GM23248 (cell line): ENCODE measurements around the gene DYRK1A. TPM values are rescaled to one million over a fixed set of nuclear protein-coding genes. Genes with fewer than 3 reads are reported as not detected.

Experiments
- DNase-seq: peaks from one replicate; pipeline ENCODE4 v3.0.0-alpha.2; 2015
- H2AFZ ChIP-seq: fragments of 200-600 bp; sonication (generic); 2 replicates; pipeline ENCODE4 v1.6.1; 2016; ENCODE audit warnings: antibody characterized with exemption
- H3F3A ChIP-seq: fragments of 200-600 bp; sonication (generic); 2 replicates; pipeline ENCODE4 v1.6.1; 2016; ENCODE audit warnings: mild to moderate bottlenecking, antibody characterized with exemption, mixed run types; ENCODE audit not compliant: insufficient read depth
- H3K27ac ChIP-seq: fragments of 200-600 bp; sonication (generic); 2 replicates; pipeline ENCODE4 v1.5.1; 2016; ENCODE audit warnings: mild to moderate bottlenecking
- H3K27me3 ChIP-seq: fragments of 200-600 bp; sonication (generic); replicated peaks from 2 replicates; pipeline ENCODE4 v1.6.1; 2016; ENCODE audit warnings: mild to moderate bottlenecking; ENCODE audit not compliant: insufficient read depth
- H3K36me3 ChIP-seq: fragments of 200-600 bp; sonication (generic); 2 replicates; pipeline ENCODE4 v1.6.1; 2016; ENCODE audit warnings: low read depth, mild to moderate bottlenecking
- H3K4me1 ChIP-seq: fragments of 200-600 bp; sonication (generic); 2 replicates; pipeline ENCODE4 v1.6.1; 2016; ENCODE audit warnings: mild to moderate bottlenecking; ENCODE audit not compliant: insufficient read depth
- H3K4me2 ChIP-seq: fragments of 200-600 bp; sonication (generic); one replicate; pipeline ENCODE4 v1.6.1; 2016; ENCODE audit warnings: mild to moderate bottlenecking; ENCODE audit not compliant: unreplicated experiment
- H3K4me3 ChIP-seq: fragments of 200-600 bp; sonication (generic); 2 replicates; pipeline ENCODE4 v1.5.1; 2016; ENCODE audit warnings: mild to moderate bottlenecking
- H3K79me2 ChIP-seq: fragments of 200-600 bp; sonication (generic); 2 replicates; pipeline ENCODE4 v1.6.1; 2016; ENCODE audit warnings: mild to moderate bottlenecking; ENCODE audit not compliant: insufficient read depth
- H3K9ac ChIP-seq: fragments of 200-600 bp; sonication (generic); 2 replicates; pipeline ENCODE4 v1.6.1; 2016; ENCODE audit warnings: mild to moderate bottlenecking
- H3K9me2 ChIP-seq: fragments of 200-600 bp; sonication (generic); 2 replicates; pipeline ENCODE4 v1.6.1; 2016; ENCODE audit warnings: mixed run types, mild to moderate bottlenecking, moderate library complexity; ENCODE audit not compliant: insufficient read depth
- H3K9me3 ChIP-seq: fragments of 200-600 bp; sonication (generic); one replicate; pipeline ENCODE4 v1.6.1; 2017; ENCODE audit warnings: low read depth
- H4K20me1 ChIP-seq: fragments of 200-600 bp; sonication (generic); 2 replicates; pipeline ENCODE4 v1.6.0; 2016; ENCODE audit not compliant: insufficient read depth
- EZH2 ChIP-seq: fragments of 200-600 bp; sonication (generic); IDR thresholded peaks from 2 replicates; pipeline ENCODE4 v1.6.1; 2018; ENCODE audit warnings: antibody characterized with exemption, mild to moderate bottlenecking; ENCODE audit not compliant: insufficient read depth, poor library complexity, severe bottlenecking
- EZH2phosphoT487 ChIP-seq: fragments of 200-600 bp; sonication (generic); IDR thresholded peaks from 2 replicates; pipeline ENCODE4 v1.6.1; 2018; ENCODE audit warnings: antibody characterized with exemption, moderate library complexity, mild to moderate bottlenecking, low read depth; ENCODE audit not compliant: insufficient read depth
- WGBS, 2 experiments: methylation state at CpG; one replicate each; pipeline ENCODE4 v1.1.6; 2015 to 2017; ENCODE audit warnings: low lambda C conversion rate in 2 of 2, low coverage in 1 of 2; ENCODE audit errors: missing lambda C conversion rate in 2 of 2; 5-methylcytosine and 5-hydroxymethylcytosine counted together
- in situ Hi-C: fragments of 300-500 bp; cut with MboI; formaldehyde crosslinking; loops from 2 replicates; pipeline ENCODE4 v1.15.0; 2020
- polyA plus RNA-seq: library from polyadenylated mRNA; unstranded; fragments of >200 nt; fragmentation: Nextera tagmentation; extraction: Ambion mirVana; gene quantifications from 2 replicates; pipeline ENCODE4 v1.2.1, GENCODE V29; 2016
- total RNA-seq: library from RNA; depleted of rRNA; stranded (reverse); fragments of >200 nt; shearing (Covaris generic); gene quantifications from 2 replicates; pipeline ENCODE4 v1.2.3, GENCODE V29; 2014

Gene DYRK1A
- total and polyA plus RNA-seq, 2 experiments from 2014 or later = 2.5 to 41.3 TPM

GRCh38 chr21:37532868-37533780 lies 166.6 kb downstream of the DYRK1A start:
- Histone ChIP-seq H3K4me3 (no peak overlapping the region), H3K9ac (no peak overlapping the region)

DNA sequence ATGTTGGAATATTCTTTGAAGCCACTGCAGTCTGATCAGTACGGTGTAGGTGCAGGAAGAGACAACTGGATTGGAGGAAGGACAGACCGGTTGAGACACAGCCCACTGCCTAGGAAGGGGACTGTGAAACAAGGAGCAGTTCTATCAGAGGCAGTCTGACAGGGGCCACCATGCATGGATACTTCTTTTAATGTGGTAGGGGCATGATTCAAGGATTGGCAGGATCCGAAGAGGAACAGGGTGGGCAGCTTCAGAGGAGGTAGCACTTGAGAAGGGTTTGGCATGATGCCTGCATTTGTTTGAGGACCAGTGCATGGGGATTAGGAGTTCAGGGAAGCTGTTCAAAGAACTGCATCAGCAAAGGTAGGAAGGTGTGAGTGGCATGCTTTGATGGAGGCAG lies 167.9 kb downstream of the DYRK1A start:
- Histone ChIP-seq H3K9me2 (no peaks in the 10 kb centered on the region), H3F3A (no peaks in the 10 kb centered on the region), H3K79me2 (no peaks in the 10 kb centered on the region), H3K27ac (no peak overlapping the region), H3K36me3 (no peaks in the 10 kb centered on the region), H3K9me3 (no peaks in the 10 kb centered on the region), H3K9ac (no peak overlapping the region), H3K27me3 (peaks cover 2% of the 10 kb centered on the region), H3K4me1 (no peaks in the 10 kb centered on the region), H3K4me3 (no peak overlapping the region), H2AFZ (no peak overlapping the region), H3K4me2 (no peak overlapping the region), H4K20me1 (no peaks in the 10 kb centered on the region)
- DNase-seq = no peak
- TF ChIP-seq EZH2phosphoT487 (no peak), EZH2 (no peak)
- WGBS, 2 experiments = 47 to 50% methylated on average over 3 of the region's 3 CpGs
- in situ Hi-C loops = no loop called here

More at GRCh38 chr21:37532868-37533780, 166.6 kb downstream of the DYRK1A start:
- Histone ChIP-seq H3K27ac (no peak overlapping the region), H3K9me3 (no peaks in the 10 kb centered on the region), H3K4me1 (no peaks in the 10 kb centered on the region), H3K36me3 (no peaks in the 10 kb centered on the region), H3K9me2 (no peaks in the 10 kb centered on the region), H3K79me2 (no peaks in the 10 kb centered on the region), H4K20me1 (no peaks in the 10 kb centered on the region), H3F3A (no peaks in the 10 kb centered on the region), H3K27me3 (no peaks in the 10 kb centered on the region; the same call in 1 of the 2 replicates), H3K4me2 (no peak overlapping the region), H2AFZ (no peak overlapping the region)
- WGBS, 2 experiments = 46 to 51% methylated on average over 20 of the region's 20 CpGs
- TF ChIP-seq EZH2phosphoT487 (no peak), EZH2 (no peak)
- peak; percentile 23 for DNase-seq
- in situ Hi-C loops = no loop called here

DNA sequence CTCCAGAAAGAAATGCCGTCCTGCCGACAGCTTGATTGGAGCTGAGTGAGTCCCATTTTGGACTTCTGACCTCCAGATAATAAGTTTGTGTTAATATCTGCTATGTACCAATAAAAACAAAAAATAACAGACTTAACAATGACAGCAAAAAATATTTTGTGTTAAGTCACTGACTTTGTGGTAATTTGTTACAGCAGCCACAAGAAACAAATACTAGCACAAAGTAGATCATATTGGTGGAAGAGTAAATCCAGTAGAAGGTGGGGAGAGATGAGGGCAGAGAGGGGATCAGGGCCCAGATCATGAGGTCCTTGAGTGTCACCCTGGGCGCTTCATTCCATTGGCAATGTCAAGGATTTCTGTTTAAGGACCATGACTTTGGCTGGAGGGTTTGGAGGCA lies 168.6 kb downstream of the DYRK1A start:
- no peaks in the 10 kb centered on the region for H3F3A ChIP-seq
- no peak for DNase-seq
- in situ Hi-C loops = no loop called here
- WGBS, 2 experiments = 85 to 93% methylated on average over 3 of the region's 3 CpGs
- H2AFZ ChIP-seq = no peak overlapping the region
- no peaks in the 10 kb centered on the region for H3K9me3 ChIP-seq
- no peaks in the 10 kb centered on the region for H3K36me3 ChIP-seq
- no peaks in the 10 kb centered on the region for H3K79me2 ChIP-seq
- H3K4me3 ChIP-seq = no peak overlapping the region
- no peaks in the 10 kb centered on the region for H3K4me1 ChIP-seq
- H3K9ac ChIP-seq = no peak overlapping the region
- H3K4me2 ChIP-seq = no peak overlapping the region
- no peak for TF ChIP-seq EZH2
- TF ChIP-seq EZH2phosphoT487 = no peak
- H3K27me3 ChIP-seq = peaks cover 7% of the 10 kb centered on the region
- no peaks in the 10 kb centered on the region for H3K9me2 ChIP-seq
- H4K20me1 ChIP-seq = no peaks in the 10 kb centered on the region
- H3K27ac ChIP-seq = no peak overlapping the region

DNA sequence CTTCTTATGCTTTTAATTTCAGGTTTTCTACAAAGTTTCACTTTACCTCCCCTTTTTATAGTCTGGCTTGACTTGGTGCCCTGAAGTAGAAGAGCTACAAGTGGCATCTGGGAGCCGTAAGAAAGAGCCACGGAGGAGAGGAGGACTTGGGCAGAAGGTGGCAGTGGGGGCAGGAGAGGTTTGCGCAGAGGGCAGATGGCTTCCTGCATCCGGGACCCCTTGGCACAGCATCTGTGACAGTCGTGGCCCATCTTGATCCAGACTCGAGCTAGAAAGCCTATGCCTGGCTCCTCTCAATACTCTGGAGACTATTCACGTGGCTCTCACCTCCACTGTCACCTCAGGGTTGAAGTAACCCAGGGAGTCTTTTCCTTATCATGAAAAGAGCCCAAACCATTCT lies 169.1 kb downstream of the DYRK1A start:
- Histone ChIP-seq H3K4me2 (no peak overlapping the region), H3K9me2 (no peaks in the 10 kb centered on the region), H3K79me2 (no peaks in the 10 kb centered on the region), H4K20me1 (no peaks in the 10 kb centered on the region), H3K9ac (no peak overlapping the region), H3K9me3 (no peaks in the 10 kb centered on the region), H3F3A (no peaks in the 10 kb centered on the region), H3K27ac (no peak overlapping the region), H3K4me1 (no peaks in the 10 kb centered on the region), H3K36me3 (no peaks in the 10 kb centered on the region), H3K27me3 (peaks cover 7% of the 10 kb centered on the region), H3K4me3 (no peak overlapping the region), H2AFZ (no peak overlapping the region)
- no peak for DNase-seq
- WGBS, 2 experiments = 66 to 68% methylated on average over 7 of the region's 7 CpGs
- in situ Hi-C loops = no loop called here
- TF ChIP-seq EZH2 = no peak
- no peak for TF ChIP-seq EZH2phosphoT487
